Hepatocyte (in vitro differentiated cells): ENCODE results near the gene FNDC3B. TPM values are rescaled to one million over a fixed set of nuclear protein-coding genes. Genes with fewer than 3 reads are reported as not detected.

ENCODE experiments used
- DNase-seq: peaks from one replicate; pipeline ENCODE4 v3.0.0-alpha.2; 2016; ENCODE audit warnings: low spot score
- H2AFZ ChIP-seq: fragments of 200-600 bp; sonication (generic); 2 replicates; pipeline ENCODE4 v1.6.0; 2016; ENCODE audit warnings: antibody characterized with exemption, mild to moderate bottlenecking
- H3K27ac ChIP-seq: fragments of 200-600 bp; sonication (generic); 2 replicates; pipeline ENCODE4 v1.5.1; 2016; ENCODE audit warnings: mild to moderate bottlenecking
- H3K27me3 ChIP-seq: fragments of 200-600 bp; sonication (generic); 2 replicates; pipeline ENCODE4 v1.6.1; 2016
- H3K36me3 ChIP-seq: fragments of 200-600 bp; sonication (generic); replicated peaks from 2 replicates; pipeline ENCODE4 v1.5.1; 2016; ENCODE audit warnings: low read depth; ENCODE audit not compliant: insufficient read depth
- H3K4me1 ChIP-seq: fragments of 200-600 bp; sonication (generic); 2 replicates; pipeline ENCODE4 v1.5.1; 2016; ENCODE audit warnings: mild to moderate bottlenecking, moderate library complexity; ENCODE audit not compliant: insufficient read depth
- H3K4me2 ChIP-seq: fragments of 200-600 bp; sonication (generic); 2 replicates; pipeline ENCODE4 v1.6.0; 2016
- H3K4me3 ChIP-seq: fragments of 200-600 bp; sonication (generic); 2 replicates; pipeline ENCODE4 v1.5.1; 2016; ENCODE audit warnings: mild to moderate bottlenecking
- H3K79me2 ChIP-seq: fragments of 200-600 bp; sonication (generic); 2 replicates; pipeline ENCODE4 v1.6.0; 2017; ENCODE audit warnings: mild to moderate bottlenecking
- H3K9me2 ChIP-seq: fragments of 200-600 bp; sonication (generic); replicated peaks from 2 replicates; pipeline ENCODE4 v1.6.0; 2017; ENCODE audit warnings: mild to moderate bottlenecking; ENCODE audit not compliant: insufficient read depth
- H3K9me3 ChIP-seq: fragments of 200-600 bp; sonication (generic); 2 replicates; pipeline ENCODE4 v1.5.1; 2016; ENCODE audit warnings: low read depth, mild to moderate bottlenecking
- H4K20me1 ChIP-seq: fragments of 200-600 bp; sonication (generic); 2 replicates; pipeline ENCODE4 v1.6.0; 2016; ENCODE audit warnings: mild to moderate bottlenecking; ENCODE audit not compliant: insufficient read depth, poor library complexity, severe bottlenecking
- CTCF ChIP-seq: fragments of 200-600 bp; sonication (generic); IDR thresholded peaks from 2 replicates; pipeline ENCODE4 v1.5.1; 2016; ENCODE audit warnings: antibody characterized with exemption, mild to moderate bottlenecking; ENCODE audit not compliant: poor library complexity
- EZH2 ChIP-seq: fragments of 200-600 bp; sonication (generic); IDR thresholded peaks from 2 replicates; pipeline ENCODE4 v1.6.1; 2016; ENCODE audit warnings: antibody characterized with exemption, mild to moderate bottlenecking, borderline replicate concordance
- EZH2phosphoT487 ChIP-seq: fragments of 200-600 bp; sonication (generic); IDR thresholded peaks from one replicate; pipeline ENCODE4 v1.6.1; 2018; ENCODE audit warnings: antibody characterized with exemption, mild to moderate bottlenecking, low read depth, moderate library complexity; ENCODE audit not compliant: unreplicated experiment, severe bottlenecking
- WGBS: methylation state at CpG from one replicate; pipeline ENCODE4 v1.1.6; 2016; ENCODE audit warnings: low lambda C conversion rate; ENCODE audit errors: missing lambda C conversion rate; 5-methylcytosine and 5-hydroxymethylcytosine counted together
- polyA plus RNA-seq: library from polyadenylated mRNA; unstranded; fragments of >200 nt; fragmentation: Nextera tagmentation; extraction: Ambion mirVana; gene quantifications from 2 replicates; pipeline ENCODE4 v1.2.1, GENCODE V29; 2016
- total RNA-seq: library from RNA; depleted of rRNA; stranded (reverse); fragments of >200 nt; gene quantifications from 2 replicates; pipeline ENCODE4 v1.2.3, GENCODE V29; 2014

Gene FNDC3B
- total and polyA plus RNA-seq, 2 experiments from 2014 or later: 61.2 to 113 TPM

DNA sequence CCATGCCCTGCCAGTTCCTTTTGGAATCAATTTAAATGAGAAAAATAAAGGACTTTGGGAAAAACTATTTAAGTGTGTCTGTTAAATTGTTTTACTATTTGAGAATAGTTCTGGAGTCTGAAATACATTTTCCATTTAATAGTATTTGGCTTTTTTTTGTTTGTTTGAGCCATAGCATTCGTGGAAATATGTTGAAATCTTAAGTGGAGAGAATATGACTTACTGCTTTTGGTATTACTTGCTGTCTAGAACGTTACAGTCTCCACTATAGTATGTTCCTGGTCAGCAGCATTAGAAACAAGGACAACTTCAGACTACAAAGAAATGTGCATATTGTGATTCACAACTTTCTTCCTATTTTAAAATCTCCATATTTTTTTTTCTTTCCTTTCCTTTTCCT, 229.5 kb downstream of the FNDC3B start:
- peaks cover 35% of the 10 kb centered on the region for H3K79me2 ChIP-seq
- TF ChIP-seq CTCF (no peak), EZH2phosphoT487 (no peak), EZH2 (no peak)
- H3K4me2 ChIP-seq: no peak overlapping the region
- H3K27me3 ChIP-seq: no peaks in the 10 kb centered on the region
- H2AFZ ChIP-seq: no peak overlapping the region
- H3K4me3 ChIP-seq: no peak overlapping the region
- H4K20me1 ChIP-seq: no peaks in the 10 kb centered on the region
- no peak for DNase-seq
- peaks cover 4% of the 10 kb centered on the region for H3K4me1 ChIP-seq
- no peaks in the 10 kb centered on the region for H3K36me3 ChIP-seq
- H3K27ac ChIP-seq: no peak overlapping the region
- WGBS: 86% methylated on average over 2 of the region's 2 CpGs
- H3K9me2 ChIP-seq: no peaks in the 10 kb centered on the region
- H3K9me3 ChIP-seq: no peaks in the 10 kb centered on the region

GRCh38 chr3:172270557-172271166, 231.3 kb downstream of the FNDC3B start:
- Histone ChIP-seq H3K9me3 (no peaks in the 10 kb centered on the region), H3K4me3 (no peak overlapping the region), H3K4me1 (peaks cover 4% of the 10 kb centered on the region), H3K4me2 (no peak overlapping the region), H4K20me1 (no peaks in the 10 kb centered on the region), H3K36me3 (no peaks in the 10 kb centered on the region), H2AFZ (no peak overlapping the region), H3K27ac (no peak overlapping the region), H3K79me2 (peaks cover 28% of the 10 kb centered on the region), H3K9me2 (no peaks in the 10 kb centered on the region), H3K27me3 (no peaks in the 10 kb centered on the region)
- DNase-seq: no peak
- WGBS: 91% methylated on average over 4 of the region's 4 CpGs
- TF ChIP-seq EZH2phosphoT487 (no peak), CTCF (no peak), EZH2 (no peak)

GRCh38 chr3:172271386-172271976, 232.1 kb downstream of the FNDC3B start:
- DNase-seq: no peak
- TF ChIP-seq EZH2phosphoT487 (no peak), CTCF (no peak), EZH2 (no peak)
- 96% methylated on average over 9 of the region's 9 CpGs for WGBS
- Histone ChIP-seq H3K36me3 (no peaks in the 10 kb centered on the region), H4K20me1 (no peaks in the 10 kb centered on the region), H3K4me1 (peaks cover 4% of the 10 kb centered on the region), H2AFZ (no peak overlapping the region), H3K9me2 (no peaks in the 10 kb centered on the region), H3K4me3 (no peak overlapping the region), H3K9me3 (no peaks in the 10 kb centered on the region), H3K4me2 (no peak overlapping the region), H3K27me3 (no peaks in the 10 kb centered on the region), H3K79me2 (peaks cover 30% of the 10 kb centered on the region), H3K27ac (no peak overlapping the region)
